ENCODE results near the gene PSORS1C1. TPM values are rescaled to one million over a fixed set of nuclear protein-coding genes. Genes with fewer than 3 reads are reported as not detected.

Gene PSORS1C1
- polyA plus RNA-seq, 1 of the 3 experiments (the other 2 are of a cell fraction), result 3.1 TPM

DNA sequence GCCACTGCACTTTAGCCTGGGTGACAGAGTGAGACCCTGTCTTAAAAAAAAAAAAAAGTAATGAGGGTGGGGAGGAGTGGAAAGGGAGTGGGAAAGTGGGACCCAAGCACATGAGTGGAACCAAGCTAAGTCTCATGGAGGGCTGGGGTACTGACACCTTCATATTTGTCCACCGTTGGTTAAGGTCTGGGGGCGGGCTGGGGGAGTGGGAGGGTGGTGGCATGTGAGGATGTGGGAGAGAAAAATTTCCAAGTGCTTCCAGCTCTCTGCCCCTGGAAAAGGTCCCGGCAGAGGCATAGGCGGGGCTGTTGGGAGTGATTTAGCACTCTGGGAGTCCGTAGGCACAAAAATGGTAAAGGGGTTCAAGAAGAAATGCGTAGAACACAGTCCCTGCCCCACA, 18.2 kb downstream of the PSORS1C1 start:
- H3F3A ChIP-seq (replicated peaks; ENCODE audit: insufficient read depth), result no peaks in the 10 kb centered on the region
- H4K20me1 ChIP-seq (ENCODE audit: insufficient read depth), result no peaks in the 10 kb centered on the region
- DNase-seq, result no peak
- H3K9me2 ChIP-seq, result no peaks in the 10 kb centered on the region
- H3K27me3 ChIP-seq (ENCODE audit: insufficient read depth), result no peaks in the 10 kb centered on the region
- H3K36me3 ChIP-seq (replicated peaks in 1 of 2; ENCODE audit: control insufficient read depth in 1 of 2, insufficient read depth in 2 of 2, low read length in 1 of 2), result no peaks in the 10 kb centered on the region
- CTCF ChIA-PET, result interaction anchor here (1.0 to 8.5 kb wide), 6 partner anchors 8 to 915 kb away, joined by 3 to 89 read pairs (median 10); no protein-coding TSS in a partner anchor
- no peak overlapping the region for H3K27ac ChIP-seq (ENCODE audit: low read depth in 2 of 2, low read length in 1 of 2)
- no peaks in the 10 kb centered on the region for H3K9me3 ChIP-seq
- POLR2A ChIA-PET, result no interaction called here
- no peak overlapping the region for H3K4me2 ChIP-seq
- H3K4me1 ChIP-seq (ENCODE audit: control insufficient read depth in 1 of 2, insufficient read depth in 2 of 2, low read depth in 1 of 2, low read length in 1 of 2), result no peaks in the 10 kb centered on the region; a peak in 1 of 4 replicates
- H3K4me3 ChIP-seq (ENCODE audit: low read depth in 2 of 2, low read length in 1 of 2), result no peak overlapping the region
- H3K9ac ChIP-seq, result no peak overlapping the region
- H3K79me2 ChIP-seq (ENCODE audit: insufficient read depth), result no peaks in the 10 kb centered on the region
- H2AFZ ChIP-seq (ENCODE audit: low read depth), result no peak overlapping the region
- TF ChIP-seq MXI1 (IDR thresholded peaks at IDR 0.05; ENCODE audit: low read depth, low read length), result no peak
- TF ChIP-seq POLR2AphosphoS5 (IDR thresholded peaks at IDR 0.05; ENCODE audit: low read depth, low read length), result no peak
- TF ChIP-seq EZH2phosphoT487 (IDR thresholded peaks at IDR 0.05; ENCODE audit: borderline replicate concordance, low read depth), result no peak
- TF ChIP-seq SMC3 (IDR thresholded peaks at IDR 0.05; ENCODE audit: low read depth, low read length), result no peak
- no peak for TF ChIP-seq MEF2A (IDR thresholded peaks at IDR 0.05; ENCODE audit: borderline replicate concordance, low read depth)
- TF ChIP-seq FOSL2 (IDR thresholded peaks at IDR 0.05; ENCODE audit: borderline replicate concordance, low read depth), result no peak
- TF ChIP-seq, protein P1, sequence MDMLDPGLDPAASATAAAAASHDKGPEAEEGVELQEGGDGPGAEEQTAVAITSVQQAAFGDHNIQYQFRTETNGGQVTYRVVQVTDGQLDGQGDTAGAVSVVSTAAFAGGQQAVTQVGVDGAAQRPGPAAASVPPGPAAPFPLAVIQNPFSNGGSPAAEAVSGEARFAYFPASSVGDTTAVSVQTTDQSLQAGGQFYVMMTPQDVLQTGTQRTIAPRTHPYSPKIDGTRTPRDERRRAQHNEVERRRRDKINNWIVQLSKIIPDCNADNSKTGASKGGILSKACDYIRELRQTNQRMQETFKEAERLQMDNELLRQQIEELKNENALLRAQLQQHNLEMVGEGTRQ (IDR thresholded peaks at IDR 0.05; ENCODE audit: borderline replicate concordance, low read depth, low read length), result no peak
- TF ChIP-seq GATA2 (CRISPR knock-in tag; IDR thresholded peaks at IDR 0.05), result no peak
- no peak for TF ChIP-seq FOXM1 (IDR thresholded peaks at IDR 0.05; ENCODE audit: low read depth)
- no peak for TF ChIP-seq TCF12 (IDR thresholded peaks at IDR 0.05)
- WGBS (ENCODE audit: low lambda C conversion rate), result 54% methylated on average over 6 of the region's 6 CpGs

DNA sequence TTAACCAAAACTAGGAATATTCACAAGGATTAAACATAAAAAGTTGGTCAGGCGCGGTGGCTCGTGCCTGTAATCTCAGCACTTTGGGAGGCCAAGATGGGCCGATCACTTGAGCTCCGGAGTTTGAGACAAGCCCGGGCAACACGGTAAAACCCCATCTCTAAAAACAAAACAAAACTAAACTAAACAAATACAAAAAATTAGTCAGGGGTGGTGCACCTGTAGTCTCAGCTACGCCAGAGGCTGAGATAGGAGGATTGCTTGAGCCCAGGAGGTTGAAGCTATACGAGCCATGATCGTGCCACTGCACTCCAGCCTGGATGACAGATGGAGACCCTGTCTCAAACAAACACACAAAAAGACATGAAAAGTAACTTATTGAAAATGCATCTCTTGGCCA, 21.1 kb downstream of the PSORS1C1 start:
- 84% methylated on average over 10 of the region's 10 CpGs for WGBS (ENCODE audit: low lambda C conversion rate)
- no peaks in the 10 kb centered on the region for H3K9me3 ChIP-seq
- no peaks in the 10 kb centered on the region for H3F3A ChIP-seq (replicated peaks; ENCODE audit: insufficient read depth)
- no peaks in the 10 kb centered on the region for H3K9me2 ChIP-seq
- no peak overlapping the region for H3K4me2 ChIP-seq
- DNase-seq, result no peak
- H3K79me2 ChIP-seq (ENCODE audit: insufficient read depth), result no peaks in the 10 kb centered on the region
- H3K27ac ChIP-seq (ENCODE audit: low read depth in 2 of 2, low read length in 1 of 2), result no peak overlapping the region
- no peaks in the 10 kb centered on the region for H4K20me1 ChIP-seq (ENCODE audit: insufficient read depth)
- H3K4me1 ChIP-seq (ENCODE audit: control insufficient read depth in 1 of 2, insufficient read depth in 2 of 2, low read depth in 1 of 2, low read length in 1 of 2), result no peaks in the 10 kb centered on the region; a peak in 1 of 4 replicates
- H3K9ac ChIP-seq, result no peak overlapping the region
- POLR2A ChIA-PET, result no interaction called here
- no peak overlapping the region for H2AFZ ChIP-seq (ENCODE audit: low read depth)
- no peaks in the 10 kb centered on the region for H3K27me3 ChIP-seq (ENCODE audit: insufficient read depth)
- CTCF ChIA-PET, result interaction anchor here (1.3 to 8.5 kb wide), 3 partner anchors 57 to 261 kb away, joined by 3 to 89 read pairs (median 4); no protein-coding TSS in a partner anchor
- no peak overlapping the region for H3K4me3 ChIP-seq (ENCODE audit: low read depth in 2 of 2, low read length in 1 of 2)
- TF ChIP-seq RAD21 (IDR thresholded peaks at IDR 0.05; ENCODE audit: low read length), result no peak
- TF ChIP-seq MEF2A (IDR thresholded peaks at IDR 0.05; ENCODE audit: borderline replicate concordance, low read depth), result no peak
- TF ChIP-seq GATA2 (CRISPR knock-in tag; IDR thresholded peaks at IDR 0.05), result no peak
- TF ChIP-seq TEAD4 (IDR thresholded peaks at IDR 0.05; ENCODE audit: borderline replicate concordance, insufficient read depth), result no peak
- H3K36me3 ChIP-seq (replicated peaks in 1 of 2; ENCODE audit: control insufficient read depth in 1 of 2, insufficient read depth in 2 of 2, low read length in 1 of 2), result no peaks in the 10 kb centered on the region
